NCI-H446 treated with DMSO at 0.1 percent for 48 hours (cell line): ENCODE results near the gene DMPK.

Experiments
- DNase-seq: peaks from one replicate; lab custom pipeline; 2025; lab: John Stamatoyannopoulos, UW

DMPK gene, protein sequence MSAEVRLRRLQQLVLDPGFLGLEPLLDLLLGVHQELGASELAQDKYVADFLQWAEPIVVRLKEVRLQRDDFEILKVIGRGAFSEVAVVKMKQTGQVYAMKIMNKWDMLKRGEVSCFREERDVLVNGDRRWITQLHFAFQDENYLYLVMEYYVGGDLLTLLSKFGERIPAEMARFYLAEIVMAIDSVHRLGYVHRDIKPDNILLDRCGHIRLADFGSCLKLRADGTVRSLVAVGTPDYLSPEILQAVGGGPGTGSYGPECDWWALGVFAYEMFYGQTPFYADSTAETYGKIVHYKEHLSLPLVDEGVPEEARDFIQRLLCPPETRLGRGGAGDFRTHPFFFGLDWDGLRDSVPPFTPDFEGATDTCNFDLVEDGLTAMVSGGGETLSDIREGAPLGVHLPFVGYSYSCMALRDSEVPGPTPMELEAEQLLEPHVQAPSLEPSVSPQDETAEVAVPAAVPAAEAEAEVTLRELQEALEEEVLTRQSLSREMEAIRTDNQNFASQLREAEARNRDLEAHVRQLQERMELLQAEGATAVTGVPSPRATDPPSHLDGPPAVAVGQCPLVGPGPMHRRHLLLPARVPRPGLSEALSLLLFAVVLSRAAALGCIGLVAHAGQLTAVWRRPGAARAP

DNA sequence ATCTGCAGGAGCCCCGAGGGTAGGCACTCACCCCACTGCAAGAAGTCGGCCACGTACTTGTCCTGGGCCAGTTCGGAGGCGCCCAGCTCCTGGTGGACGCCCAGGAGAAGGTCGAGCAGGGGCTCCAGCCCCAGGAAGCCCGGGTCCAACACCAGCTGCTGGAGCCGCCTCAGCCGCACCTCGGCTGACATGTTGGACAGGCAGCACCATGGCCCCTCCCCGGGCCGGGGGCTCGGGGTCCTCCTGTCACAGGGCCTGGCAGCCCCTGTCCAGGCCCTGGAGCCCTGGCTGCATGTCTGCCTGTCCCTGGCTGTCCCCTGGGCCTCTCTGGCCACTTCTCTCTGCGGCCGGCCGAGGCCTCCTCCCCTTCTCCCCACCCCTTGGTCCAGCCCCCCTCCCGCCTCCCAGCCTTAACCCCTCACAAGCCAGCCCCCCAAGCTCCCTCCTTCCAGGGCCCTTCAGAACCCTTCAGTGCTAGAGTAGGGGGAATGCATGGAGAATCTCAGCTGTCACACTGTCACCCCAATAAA is at the start of gene DMPK:
DMPK (minus strand) TSS at position 329 of the 530 bp plus-strand sequence; CDS start at position 191, 138 bp downstream.
- DNase-seq: no peak

DNA sequence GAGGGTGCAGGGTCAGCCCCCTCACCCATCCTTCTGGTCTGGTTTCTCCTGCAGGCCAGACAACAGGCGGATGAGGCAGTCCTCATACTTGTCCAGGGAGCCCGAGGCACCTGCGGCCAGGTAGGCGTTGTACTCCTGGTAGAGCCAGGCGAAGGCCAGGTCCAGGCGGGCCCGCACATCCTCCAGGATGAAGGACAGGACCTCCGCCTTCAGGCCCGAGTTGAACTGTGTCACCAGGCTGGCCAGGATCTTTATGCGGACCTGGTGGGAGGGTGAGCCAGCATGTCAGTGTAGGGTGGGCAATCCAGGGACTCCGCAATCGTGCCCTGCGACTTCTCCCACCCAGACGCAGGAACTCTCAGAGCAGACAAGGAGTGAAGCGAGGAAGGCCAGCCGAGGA is 46.7 kb upstream of the DMPK start:
- no peak for DNase-seq

DNA sequence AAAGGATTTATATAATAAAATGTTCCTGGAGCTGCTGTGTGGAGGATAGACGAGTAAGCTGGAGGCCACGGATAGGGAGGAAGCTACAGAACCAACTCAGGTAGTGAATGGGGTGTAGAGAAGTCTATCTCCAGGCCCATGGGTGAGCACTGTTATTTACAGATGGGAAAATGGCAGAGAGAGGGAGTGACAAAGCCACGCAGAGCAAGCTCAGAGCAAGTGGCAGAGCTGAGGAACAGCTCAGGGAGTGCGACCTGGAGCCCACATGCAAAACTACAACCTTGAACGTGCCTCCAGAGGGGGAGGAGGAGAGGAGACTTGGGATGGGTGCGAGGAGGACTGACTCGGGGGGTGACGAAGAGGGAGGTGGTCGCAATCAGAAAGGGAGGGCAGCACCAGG is 46.2 kb upstream of the DMPK start:
- no peak for DNase-seq

DNA sequence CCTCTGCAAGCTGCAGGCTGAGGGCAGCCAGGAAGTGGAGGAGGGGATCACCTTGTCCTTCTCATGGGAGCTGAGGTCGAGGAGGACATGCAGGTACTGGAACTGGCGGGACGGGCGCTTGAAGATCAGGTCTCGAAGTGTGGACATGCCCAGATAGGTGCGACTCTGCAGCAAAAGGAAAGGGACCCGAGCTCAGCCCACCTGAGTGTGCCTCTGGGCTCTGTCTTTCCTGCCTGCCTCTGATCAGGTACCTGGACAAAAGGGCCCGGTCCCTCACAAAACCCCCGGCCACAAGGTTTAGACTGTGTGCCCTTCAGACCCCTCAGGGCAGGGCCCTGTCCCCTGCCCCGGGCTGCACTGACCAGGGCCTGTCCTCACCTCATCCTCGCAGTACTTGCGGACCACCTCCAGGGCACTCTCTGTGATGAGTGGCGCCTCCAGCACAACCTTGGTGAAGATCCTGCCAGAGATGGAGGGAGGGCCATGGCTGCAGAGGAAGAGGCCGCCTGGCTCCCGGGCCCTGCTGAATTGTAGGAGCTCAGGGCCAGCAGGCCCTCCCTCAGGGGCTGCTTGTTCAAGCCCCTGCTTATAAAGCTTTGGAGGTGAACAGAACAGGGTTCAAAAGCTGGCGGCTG is 45.3 kb upstream of the DMPK start:
- DNase-seq: no peak

DNA sequence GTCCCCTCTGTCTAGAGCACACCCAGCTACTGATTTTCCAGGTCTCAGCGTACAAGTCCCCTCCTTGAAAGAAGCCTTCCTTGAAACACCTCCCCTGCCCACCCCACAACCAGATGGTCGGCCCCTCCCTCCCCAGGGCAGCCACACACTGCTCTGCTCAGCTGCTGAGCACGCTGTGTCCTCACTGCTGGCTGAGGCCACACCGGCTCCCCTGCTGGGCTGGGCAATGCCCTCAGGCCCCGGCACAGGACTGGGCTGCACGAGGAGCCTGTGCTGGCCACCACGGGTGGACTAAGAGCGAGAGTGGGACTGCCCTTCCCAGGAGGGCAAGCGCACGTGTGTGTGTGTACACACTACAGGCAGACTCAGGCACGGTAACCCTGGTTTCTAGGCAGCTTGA is 44.6 kb upstream of the DMPK start:
- no peak for DNase-seq

DNA sequence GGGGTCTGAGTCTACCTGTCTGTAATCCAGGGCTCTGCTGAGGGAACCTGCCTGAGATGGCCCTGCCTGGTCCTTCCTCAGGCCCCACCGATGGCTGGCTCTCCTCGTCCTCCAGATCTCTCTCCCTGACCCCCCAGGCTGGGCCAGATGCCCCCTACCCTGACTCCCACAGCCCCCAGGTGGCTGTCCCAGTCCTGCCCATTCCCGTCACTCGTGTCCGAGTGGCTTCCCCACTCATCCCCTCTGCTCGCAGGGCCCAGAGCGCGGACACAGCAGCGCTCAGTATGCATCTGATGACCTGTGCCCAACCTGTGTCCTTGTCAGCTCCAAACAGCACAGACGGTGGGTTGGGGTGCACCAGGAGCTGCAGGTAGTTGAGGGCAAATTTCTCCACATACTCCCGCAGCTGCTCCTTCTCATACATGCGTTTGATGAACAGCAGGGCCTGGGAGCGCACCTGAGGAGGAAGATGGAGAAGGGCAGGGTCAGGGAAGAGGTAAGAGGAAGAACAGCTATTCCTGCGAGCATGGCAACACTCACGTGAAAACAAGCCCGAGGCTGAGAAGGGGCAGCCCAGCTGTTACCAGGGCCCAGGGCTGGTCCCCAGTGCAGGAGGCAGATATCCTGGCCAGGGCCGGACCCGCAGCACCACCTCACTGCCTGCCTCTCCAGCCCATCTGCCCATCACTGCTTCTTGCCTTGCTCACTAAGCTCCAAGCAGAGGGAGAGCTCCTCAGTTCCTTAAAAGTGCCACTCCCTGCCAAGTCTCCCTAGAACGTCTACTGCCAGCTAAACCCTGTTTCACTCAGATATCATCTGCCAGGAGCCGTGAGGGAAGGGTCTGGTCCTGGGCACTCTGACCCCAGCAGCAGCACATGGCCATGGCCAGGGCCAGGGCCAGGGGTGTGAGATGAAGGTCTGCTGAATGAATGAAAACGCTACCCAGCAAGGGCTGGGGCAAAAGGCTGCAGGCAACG is 43.9 kb upstream of the DMPK start:
- DNase-seq: no peak

DNA sequence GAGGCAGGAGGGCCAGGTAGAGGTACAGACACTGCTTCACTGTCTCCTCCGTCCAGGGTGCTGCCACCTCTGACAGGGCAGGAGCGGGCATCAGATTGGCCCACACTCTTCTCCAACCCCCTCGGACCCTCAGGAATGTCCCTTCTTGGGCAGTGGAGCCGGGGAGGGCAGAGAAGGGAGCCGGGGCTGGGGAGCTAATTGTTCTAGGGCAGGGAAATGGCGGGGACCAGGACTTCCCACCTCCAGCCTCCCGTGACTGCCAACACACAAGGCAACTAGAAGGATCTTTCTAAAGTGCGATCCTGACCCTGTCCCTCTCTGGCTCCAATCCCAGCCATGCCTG is 42.9 kb upstream of the DMPK start:
- DNase-seq: no peak

DNA sequence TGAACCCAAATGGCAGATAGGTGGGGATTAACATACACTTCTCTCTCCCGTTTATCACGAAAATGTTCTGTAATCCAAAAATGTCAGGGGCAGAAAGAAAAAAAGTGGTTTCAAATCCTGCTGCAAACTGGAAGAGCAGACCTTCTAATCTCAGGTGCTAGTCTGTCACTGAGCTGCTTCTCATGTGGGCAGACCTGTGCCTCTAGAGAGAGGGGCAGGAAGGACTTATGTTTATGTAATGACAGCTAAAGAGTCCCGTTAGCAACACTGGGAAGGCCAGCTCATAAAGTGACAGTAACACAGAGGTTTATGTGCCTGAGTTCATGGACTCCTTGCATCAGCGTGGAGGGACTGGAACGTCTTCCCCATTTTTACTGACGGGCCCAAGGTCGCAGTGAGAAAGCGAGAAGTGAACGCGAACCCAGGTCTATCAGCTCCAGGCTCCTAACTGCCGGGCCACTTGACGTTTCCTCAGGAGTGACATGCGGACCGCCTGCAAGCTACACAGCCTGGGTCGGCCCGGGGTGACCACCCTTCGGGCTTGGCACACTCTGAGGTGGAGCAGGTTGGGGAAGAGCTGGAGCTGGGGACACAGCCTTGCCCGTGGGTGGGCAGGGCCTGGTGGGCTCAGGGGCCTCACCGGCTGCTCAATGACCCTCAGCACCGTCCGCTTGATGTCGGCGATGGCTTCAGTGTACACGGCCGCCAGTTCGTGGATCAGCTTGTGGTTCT is 42.4 kb upstream of the DMPK start:
- DNase-seq: no peak

DNA sequence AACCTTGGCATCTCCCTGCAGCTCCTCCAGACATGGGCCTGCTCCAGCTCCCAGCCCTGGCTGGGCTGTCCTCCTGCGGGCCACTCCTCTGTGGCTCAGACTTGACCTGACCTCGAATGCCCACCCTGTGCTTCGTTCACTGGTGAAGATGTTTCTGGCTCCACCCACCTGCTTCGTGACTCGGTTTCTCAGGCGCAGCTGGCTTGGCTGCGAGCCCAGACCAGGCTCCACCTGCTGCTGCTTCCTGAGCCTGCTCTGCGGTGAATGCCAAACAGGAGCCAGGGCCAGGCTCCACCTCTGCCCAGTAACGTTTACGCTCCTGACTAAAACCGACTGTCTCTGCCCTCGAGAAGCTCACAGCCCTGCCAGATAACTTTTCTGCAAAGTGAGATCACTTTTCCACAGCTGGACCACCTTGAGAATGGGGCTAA is 41.8 kb upstream of the DMPK start:
- DNase-seq: no peak

DNA sequence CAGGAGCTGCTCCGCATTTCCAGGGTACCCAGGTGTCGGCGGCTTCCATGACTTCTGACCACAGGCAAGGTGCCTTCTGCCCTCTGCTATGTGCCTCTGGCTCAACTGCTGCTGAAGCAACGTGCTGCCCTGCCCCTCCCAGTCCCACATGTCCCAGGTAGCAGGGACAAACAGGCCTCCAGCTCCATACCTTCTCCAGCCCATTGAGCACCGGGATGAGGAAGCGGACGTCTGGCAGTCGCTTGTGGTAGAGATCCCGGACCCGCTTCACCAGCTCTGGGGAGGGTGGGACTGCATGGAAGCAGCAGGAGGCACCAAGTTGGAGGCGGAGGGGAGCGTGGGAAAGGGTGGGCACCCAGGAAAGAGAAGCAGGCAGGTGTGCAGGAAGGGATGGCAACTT is 40.9 kb upstream of the DMPK start:
- DNase-seq: no peak

DNA sequence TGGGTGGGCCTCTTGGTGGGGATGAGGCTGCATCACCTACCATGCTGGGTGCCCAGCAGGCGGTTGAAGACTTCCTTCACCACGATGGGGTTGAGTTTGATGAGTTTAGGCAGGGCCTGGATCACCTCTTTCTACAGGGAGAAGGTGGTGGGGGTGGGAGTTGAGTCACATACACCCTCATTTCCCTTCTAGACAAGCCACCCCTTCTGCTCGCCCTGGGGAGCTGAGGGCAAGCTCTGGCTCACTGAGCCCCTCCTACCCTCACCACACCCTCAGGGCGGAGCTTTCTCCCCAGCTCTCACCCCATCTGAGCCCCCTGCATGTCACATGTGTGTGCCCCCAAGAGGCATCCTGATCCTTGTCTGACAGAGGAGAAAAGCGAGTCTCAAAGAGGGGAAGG is 40.4 kb upstream of the DMPK start:
- no peak for DNase-seq

DNA sequence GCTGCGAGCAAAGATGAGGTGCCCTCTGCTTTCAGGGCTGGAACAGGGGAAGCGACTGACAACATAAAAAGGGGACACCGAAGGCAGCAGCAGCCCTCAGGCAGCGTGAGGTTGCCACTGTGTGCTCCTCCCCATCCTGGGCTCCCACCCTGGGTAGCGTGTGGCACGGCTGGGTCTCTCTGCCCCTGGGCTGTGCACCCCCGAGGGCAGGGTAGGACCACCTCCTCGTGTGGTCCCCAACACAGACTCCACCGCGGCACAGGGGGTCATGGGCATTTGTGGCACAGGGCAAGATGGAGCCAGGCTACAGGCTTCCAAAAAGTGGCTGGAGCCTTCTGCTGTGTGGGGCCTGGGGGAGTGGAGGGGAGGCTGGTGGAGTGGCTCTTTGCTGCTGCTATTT is 39.3 kb upstream of the DMPK start:
- no peak for DNase-seq

DNA sequence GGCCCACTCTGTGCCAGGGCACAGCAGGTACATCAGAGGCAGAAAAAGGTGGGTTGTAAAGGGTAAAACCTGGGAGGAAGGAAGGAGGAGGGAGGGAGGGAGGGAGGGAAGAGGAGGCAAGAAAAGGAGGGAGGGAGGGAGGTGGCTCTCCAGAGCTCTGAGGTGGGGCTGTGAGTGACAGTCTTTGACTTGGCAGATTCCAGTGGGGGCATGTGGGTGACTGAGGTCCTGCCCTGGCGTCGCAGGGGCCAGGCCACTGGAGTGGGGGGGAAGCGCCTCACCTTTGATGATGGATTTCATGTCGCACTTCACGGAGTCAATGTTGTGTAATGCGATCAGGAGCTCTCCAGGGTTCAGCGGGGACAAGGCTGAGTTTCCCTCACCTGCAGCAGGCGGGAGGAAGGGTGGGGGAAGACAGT is 38.8 kb upstream of the DMPK start:
- DNase-seq: no peak

DNA sequence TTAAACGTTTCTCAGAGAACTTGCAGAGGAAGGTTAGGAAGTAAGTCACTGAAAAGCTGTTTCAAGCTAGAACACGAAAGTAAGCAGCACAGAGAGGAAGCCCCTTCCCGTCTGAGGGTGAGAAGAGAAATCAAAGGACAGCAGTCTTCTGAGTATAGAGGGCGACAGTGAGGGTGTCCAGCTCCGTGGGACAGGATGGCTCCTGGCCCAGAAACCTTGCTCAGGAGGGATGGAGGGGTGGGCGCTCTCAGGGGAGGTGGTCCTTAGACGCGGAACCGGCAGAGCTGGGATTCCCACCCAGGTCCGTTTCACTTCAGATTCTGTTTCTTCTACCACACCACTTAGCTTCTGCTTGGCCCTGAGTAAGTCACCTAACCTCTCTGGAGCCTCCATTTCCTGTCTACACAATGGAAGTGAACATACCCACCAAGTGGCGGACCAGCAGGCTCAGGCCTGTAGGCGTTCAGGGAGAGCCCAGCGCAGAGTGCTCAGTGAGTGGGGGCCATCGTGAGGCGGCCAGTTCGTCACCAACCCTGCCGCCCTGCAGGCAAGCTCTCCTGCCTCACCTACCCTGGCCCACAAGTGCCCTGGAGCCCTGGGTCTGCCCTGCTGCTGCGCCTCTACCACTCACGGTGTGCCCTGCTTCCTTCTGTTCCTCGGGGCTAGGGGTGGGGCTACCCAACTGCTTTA is 38.3 kb upstream of the DMPK start:
- no peak for DNase-seq

DNA sequence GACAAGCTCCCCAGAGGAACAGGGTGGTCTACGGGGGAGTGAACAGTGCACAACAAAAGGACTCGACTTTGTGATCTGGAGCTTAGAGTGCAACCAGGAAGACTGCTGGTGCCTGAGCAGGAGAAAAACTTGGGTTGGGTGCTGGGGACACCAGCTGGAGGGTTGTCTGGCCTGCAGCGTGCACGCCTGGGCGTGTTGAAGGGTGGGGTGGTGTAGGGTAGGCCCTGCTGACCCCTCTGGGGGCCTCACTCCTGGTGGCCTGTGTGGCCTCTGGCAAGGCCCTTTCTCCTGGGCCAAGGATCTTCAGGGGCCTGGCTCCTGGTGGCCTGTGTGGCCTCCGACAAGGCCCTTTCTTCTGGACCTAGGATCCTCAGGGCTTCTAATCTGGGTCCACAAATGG is 37.5 kb upstream of the DMPK start:
- DNase-seq: no peak

DNA sequence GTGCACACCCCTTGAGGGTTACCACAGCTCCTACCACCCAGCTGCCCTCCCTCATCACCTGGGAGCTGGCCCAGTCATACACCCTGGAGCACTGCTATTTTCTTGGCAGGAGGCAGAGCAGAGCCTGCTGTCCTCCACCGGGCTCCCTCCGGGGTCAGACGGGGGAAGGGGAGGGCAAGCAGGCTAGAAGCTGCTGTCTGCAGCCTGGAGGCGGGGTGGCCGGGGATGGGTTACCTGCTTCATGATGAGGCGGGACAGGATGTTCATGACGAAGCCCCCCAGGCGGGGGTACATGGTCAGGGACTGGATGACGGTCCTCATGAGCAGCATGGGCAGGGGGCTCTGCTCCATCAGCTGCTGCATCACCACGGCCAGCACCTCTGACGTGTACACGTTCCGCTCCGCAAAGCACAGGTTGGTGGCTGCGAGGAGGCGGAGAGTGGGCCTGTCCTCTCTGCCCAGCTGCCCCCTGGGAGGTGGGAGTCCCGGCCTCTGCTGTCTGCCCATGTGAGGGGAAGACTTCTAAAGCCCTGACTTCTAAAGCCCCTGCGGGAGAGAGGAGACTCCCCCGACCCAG is 35.5 kb upstream of the DMPK start:
- DNase-seq: no peak

DNA sequence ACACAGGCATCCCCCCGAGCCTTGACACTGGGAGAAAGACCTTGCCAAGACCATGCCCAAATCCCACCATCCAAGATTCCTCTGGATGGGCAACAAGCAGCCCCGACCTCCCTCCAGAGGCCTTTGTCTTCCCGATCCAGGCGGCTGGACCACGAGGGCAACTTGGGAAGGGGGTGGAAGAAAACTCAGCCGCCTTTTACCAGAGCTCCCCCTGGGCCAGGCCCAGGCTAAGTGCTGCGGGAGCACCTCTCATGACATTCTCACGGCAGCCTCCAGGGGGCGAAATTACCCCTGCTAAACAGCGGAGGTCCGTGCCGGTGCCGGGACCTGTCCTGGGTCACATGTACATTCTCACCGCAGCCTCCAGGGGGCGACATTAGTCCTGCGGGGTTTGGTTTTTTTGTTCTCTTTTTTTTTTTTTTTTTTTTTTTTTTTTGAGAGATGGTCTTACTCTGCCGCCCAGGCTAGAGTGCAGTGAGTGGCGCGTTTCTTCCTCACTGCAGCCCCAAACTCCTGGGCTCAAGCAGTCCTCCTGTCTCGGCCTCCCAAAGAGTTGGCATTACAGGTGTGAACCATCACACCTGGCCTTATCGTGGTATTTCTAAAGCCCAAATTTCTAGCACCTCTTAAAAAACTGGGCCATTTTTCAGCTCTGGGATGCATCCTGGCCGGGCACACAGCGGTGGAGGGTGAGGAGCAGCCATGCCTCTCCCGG is 34.9 kb upstream of the DMPK start:
- peak; percentile 68 for DNase-seq

DNA sequence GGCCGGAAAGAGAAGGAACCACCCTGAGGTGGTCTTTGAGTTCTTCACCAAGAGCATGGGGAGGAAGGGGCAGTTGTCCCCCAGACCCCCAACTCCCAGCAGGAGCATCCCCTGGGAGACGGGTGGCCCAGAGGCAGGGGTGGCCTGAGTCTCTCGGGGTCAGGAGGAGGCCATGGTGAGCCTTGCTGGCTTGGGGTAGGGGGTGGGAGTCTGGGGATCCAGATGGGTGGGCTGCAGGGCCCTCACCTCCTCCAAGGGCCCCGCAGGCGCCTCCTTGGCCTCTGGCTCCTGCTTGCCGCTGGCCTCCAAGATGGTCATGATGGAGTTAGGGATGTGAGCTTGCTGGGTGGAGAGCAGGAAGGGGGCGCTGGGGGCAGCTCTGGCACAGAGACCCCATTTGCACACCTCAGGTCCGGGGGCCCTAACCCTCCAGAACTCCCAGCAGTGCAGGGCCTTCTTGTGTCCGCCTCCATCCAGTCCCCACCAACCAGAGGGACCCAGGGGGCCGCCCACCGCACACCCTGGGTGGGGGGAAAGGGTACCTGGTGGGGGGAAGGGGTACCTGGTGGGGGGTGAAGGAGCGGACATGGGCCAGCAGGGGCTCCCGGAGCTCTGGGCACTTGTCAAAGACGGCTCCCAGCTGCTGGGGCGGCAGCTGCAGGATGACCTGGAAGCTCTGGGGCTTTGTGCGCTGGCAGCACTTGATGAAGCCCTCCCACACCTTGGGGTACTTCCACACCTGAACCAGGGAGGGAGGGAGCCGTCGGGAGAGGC is 34.1 kb upstream of the DMPK start:
- DNase-seq: no peak
